ENCODE results near the gene GRIFIN. TPM values are rescaled to one million over a fixed set of nuclear protein-coding genes. Genes with fewer than 3 reads are reported as not detected.
"Not testable (repeated sequence)": the region's sequence is repeated elsewhere in the genome, so short reads cannot be mapped to it uniquely, and the experiment has no call there.

Gene GRIFIN
- total RNA-seq, 1 donor from 2014 or later = not detected

DNA sequence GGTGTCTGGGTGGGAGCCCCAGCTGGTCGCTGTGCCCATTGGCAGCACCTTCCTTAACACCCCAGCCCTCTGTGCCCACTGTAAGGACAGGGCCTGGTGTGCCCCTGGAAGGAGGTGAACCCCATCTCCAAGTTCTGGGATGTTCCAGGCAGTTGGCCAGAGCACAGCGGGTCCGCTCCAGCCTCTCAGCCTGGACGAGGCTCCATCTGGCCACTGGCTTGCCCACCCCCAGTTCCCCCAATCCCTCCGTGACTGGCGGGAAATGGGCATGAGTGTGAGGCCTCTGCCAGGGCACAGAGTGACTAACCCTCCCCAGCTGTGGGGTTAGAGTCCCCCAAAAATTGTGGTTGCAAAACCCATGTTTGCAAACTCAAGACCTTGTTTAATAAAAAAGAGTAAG lies 15.6 kb downstream of the GRIFIN start:
- peaks cover 8% of the 10 kb centered on the region for H3K9me3 Mint-ChIP-seq
- H3K4me1 Mint-ChIP-seq = no peaks in the 10 kb centered on the region
- H3K36me3 Mint-ChIP-seq = no peaks in the 10 kb centered on the region
- no peak overlapping the region for H3K4me3 Mint-ChIP-seq
- no peak for DNase-seq (ENCODE audit: low spot score in 2 of 2, unreplicated experiment in 2 of 2)
- TF ChIP-seq, protein P1, sequence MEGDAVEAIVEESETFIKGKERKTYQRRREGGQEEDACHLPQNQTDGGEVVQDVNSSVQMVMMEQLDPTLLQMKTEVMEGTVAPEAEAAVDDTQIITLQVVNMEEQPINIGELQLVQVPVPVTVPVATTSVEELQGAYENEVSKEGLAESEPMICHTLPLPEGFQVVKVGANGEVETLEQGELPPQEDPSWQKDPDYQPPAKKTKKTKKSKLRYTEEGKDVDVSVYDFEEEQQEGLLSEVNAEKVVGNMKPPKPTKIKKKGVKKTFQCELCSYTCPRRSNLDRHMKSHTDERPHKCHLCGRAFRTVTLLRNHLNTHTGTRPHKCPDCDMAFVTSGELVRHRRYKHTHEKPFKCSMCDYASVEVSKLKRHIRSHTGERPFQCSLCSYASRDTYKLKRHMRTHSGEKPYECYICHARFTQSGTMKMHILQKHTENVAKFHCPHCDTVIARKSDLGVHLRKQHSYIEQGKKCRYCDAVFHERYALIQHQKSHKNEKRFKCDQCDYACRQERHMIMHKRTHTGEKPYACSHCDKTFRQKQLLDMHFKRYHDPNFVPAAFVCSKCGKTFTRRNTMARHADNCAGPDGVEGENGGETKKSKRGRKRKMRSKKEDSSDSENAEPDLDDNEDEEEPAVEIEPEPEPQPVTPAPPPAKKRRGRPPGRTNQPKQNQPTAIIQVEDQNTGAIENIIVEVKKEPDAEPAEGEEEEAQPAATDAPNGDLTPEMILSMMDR (IDR thresholded peaks at IDR 0.05; ENCODE audit: unreplicated experiment) = no peak
- no peak overlapping the region for H3K27ac Mint-ChIP-seq
- H3K27me3 Mint-ChIP-seq (ENCODE audit: low read depth) = no peaks in the 10 kb centered on the region

GRCh38 chr7:2460188-2460587 lies 16.0 kb downstream of the GRIFIN start:
- DNase-seq (ENCODE audit: low spot score in 2 of 2, unreplicated experiment in 2 of 2) = no peak
- Mint-ChIP-seq H3K9me3 (peaks cover 9% of the 10 kb centered on the region), H3K4me3 (no peak overlapping the region), H3K4me1 (no peaks in the 10 kb centered on the region), H3K27ac (no peak overlapping the region), H3K27me3 (ENCODE audit: low read depth) (no peaks in the 10 kb centered on the region), H3K36me3 (peaks cover under 1% of the 10 kb centered on the region)
- TF ChIP-seq, protein P1 (IDR thresholded peaks at IDR 0.05; ENCODE audit: unreplicated experiment) = no peak

GRCh38 chr7:2459674-2460073 lies 16.5 kb downstream of the GRIFIN start:
- Mint-ChIP-seq H3K27ac (no peak overlapping the region), H3K4me1 (no peaks in the 10 kb centered on the region), H3K27me3 (ENCODE audit: low read depth) (no peaks in the 10 kb centered on the region), H3K9me3 (peaks cover 11% of the 10 kb centered on the region), H3K4me3 (no peak overlapping the region), H3K36me3 (peaks cover 2% of the 10 kb centered on the region)
- no peak for DNase-seq (ENCODE audit: low spot score in 2 of 2, unreplicated experiment in 2 of 2)
- TF ChIP-seq, protein P1 (IDR thresholded peaks at IDR 0.05; ENCODE audit: unreplicated experiment) = no peak

- H3K27me3 Mint-ChIP-seq (ENCODE audit: low read depth); H3K4me1 Mint-ChIP-seq; H3K4me3 Mint-ChIP-seq; H3K27ac Mint-ChIP-seq; H3K9me3 Mint-ChIP-seq; DNase-seq (ENCODE audit: low spot score in 2 of 2, unreplicated experiment in 2 of 2); H3K36me3 Mint-ChIP-seq: not testable (repeated sequence)
Observed at GRCh38 chr7:2453849-2454248, 22.3 kb downstream of the GRIFIN start.

- no peak overlapping the region for H3K27ac Mint-ChIP-seq
- H3K36me3 Mint-ChIP-seq = peaks cover 2% of the 10 kb centered on the region
- H3K4me1 Mint-ChIP-seq = peaks cover 6% of the 10 kb centered on the region
- peaks cover 8% of the 10 kb centered on the region for H3K9me3 Mint-ChIP-seq
- TF ChIP-seq, protein P1 (IDR thresholded peaks at IDR 0.05; ENCODE audit: unreplicated experiment) = no peak
- peaks cover 2% of the 10 kb centered on the region for H3K27me3 Mint-ChIP-seq (ENCODE audit: low read depth)
- no peak overlapping the region for H3K4me3 Mint-ChIP-seq
- no peak for DNase-seq (ENCODE audit: low spot score in 2 of 2, unreplicated experiment in 2 of 2)
Observed at GRCh38 chr7:2452643-2453270, 23.4 kb downstream of the GRIFIN start.

DNA sequence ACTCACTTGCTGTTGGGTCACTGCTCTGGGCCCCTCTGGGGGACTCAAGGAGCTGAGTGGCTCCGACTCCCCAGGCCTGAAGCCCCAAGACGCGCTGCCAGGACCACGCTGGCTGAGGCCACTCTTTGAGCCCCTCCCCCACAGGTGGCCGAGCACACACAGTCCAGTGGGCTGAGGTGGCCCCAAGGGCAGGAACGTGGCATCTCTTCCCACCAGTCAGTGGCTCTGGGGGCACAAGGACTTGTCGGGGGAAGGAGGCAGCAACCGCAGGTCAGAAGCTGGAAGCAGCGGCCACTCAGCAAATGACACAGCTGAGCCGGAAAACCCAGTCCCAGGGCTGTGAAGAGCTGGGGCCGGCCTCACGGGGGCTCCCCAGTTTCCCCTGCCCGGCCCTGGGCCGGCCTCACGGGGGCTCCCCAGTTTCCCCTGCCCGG lies 24.1 kb downstream of the GRIFIN start:
- peaks cover 2% of the 10 kb centered on the region for H3K36me3 Mint-ChIP-seq
- peaks cover 2% of the 10 kb centered on the region for H3K27me3 Mint-ChIP-seq (ENCODE audit: low read depth)
- peak overlapping the region; percentile 46 for H3K4me3 Mint-ChIP-seq
- TF ChIP-seq, protein P1 (IDR thresholded peaks at IDR 0.05; ENCODE audit: unreplicated experiment) = no peak
- H3K4me1 Mint-ChIP-seq = peaks cover 6% of the 10 kb centered on the region
- H3K27ac Mint-ChIP-seq = no peak overlapping the region
- peaks cover 8% of the 10 kb centered on the region for H3K9me3 Mint-ChIP-seq
- no peak for DNase-seq (ENCODE audit: low spot score in 2 of 2, unreplicated experiment in 2 of 2)
